HUDEP-2 (cell line): ENCODE results near the gene CBARP.

ENCODE experiments used
- DNase-seq, 76 experiments: peaks; one replicate each; lab custom pipeline; 2025; ENCODE audit not compliant: unreplicated experiment in 76 of 76; lab: John Stamatoyannopoulos, UW

Gene CBARP

DNA sequence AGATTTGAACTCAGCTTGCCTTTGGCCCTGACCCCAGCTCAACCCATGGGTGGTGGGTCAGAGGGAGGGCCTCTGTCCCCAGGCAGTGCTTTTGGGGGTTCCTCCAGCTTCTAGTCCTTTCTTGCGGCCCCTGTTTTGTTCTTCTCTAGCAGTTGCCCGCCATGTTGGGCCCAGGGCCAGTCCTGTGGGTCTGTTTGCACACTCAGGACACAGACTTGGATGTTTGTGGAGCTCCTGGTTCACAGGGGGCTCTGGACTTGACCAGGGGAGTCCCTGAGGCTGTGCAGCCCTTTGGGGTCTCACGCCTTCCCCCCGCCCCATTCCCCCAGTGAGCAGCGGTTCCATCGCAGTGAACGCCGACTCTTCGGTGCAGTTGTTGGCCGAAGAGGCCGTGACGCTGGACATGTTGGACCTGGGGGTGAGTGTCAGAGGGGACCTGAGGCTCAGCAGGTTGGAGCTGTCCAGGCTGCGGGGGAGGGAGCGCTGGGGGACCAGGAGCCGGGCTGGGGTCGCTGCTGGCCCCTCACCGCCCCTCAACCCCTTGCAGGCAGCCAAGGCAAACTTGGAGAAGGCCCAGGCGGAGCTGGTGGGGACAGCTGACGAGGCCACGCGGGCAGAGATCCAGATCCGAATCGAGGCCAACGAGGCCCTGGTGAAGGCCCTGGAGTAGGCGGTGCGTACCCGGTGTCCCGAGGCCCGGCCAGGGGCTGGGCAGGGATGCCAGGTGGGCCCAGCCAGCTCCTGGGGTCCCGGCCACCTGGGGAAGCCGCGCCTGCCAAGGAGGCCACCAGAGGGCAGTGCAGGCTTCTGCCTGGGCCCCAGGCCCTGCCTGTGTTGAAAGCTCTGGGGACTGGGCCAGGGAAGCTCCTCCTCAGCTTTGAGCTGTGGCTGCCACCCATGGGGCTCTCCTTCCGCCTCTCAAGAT is 6.2 kb upstream of the CBARP start:
- DNase-seq, result peak in 68 of 76 experiments; percentile 51 to 94 (median 82)

GRCh38 chr19:1241417-1242095 is 3.8 kb upstream of the CBARP start, which contains the start of gene ATP5F1D:
ATP5F1D (plus strand) TSS chr19:1241751; CDS start chr19:1241851, 100 bp downstream.
- DNase-seq, result peak in 75 of 76 experiments; percentile 53 to 99 (median 97)

GRCh38 chr19:1240925-1241324 is 3.1 kb upstream of the CBARP start:
- DNase-seq, result peak in 1 of 76 experiments; percentile 58

DNA sequence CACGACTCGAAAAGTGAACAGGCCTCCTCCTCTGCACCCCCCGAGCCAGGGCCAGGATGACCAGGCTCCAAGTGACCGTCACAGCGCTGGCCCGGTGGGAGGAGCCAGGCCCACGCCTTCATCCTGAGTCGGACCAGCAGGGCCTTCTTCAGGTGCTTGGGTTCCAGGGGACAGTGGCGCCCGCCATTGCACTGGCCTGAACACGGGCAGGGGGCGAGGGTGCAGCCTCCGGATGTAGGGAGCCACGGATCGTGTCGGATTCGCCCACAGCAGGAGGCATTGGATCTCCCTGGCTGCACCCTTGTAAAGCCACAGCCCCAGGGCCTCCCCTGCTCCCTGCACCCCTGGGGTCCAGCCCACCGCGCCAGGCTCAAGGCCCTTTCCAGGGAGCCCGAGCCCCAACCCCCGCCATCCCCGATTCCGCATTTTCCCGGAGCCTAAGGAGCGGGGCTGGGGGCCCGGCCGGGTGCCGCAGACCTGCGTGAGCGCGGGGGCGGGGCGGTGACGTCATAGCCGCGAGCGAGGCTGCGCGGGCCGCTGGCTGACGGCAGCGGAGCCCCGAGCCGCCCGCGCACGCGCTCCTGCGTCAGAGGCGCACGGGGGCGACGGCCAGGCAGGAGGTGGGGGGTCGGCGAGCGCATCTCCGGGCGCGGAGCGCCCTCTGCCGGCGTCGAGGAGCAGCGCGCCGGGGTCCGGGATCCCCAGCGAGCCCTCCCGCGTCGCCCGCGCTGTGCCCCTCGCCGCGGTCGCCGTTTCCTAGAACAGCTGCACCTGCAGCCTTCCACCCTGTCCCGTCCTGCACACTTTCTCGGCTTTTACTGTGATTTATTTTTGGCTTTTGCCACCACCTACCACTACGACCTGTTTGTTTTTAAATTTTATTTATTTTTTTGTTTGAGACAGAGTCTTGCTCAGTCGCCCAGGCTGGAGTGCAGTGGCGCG is 2.3 kb upstream of the CBARP start:
- DNase-seq, result peak in 64 of 76 experiments; percentile 42 to 96 (median 82)

- DNase-seq, result no peak
These were observed 1.6 kb upstream of the CBARP start for GRCh38 chr19:1239420-1239795.

GRCh38 chr19:1238369-1239303 is 831 bp upstream of the CBARP start:
- peak in 3 of 76 experiments; percentile 35 to 50 (median 41) for DNase-seq

- peak in 5 of 76 experiments; percentile 24 to 37 (median 30) for DNase-seq
These were observed 662 bp downstream of the CBARP start for GRCh38 chr19:1237027-1237659.

- DNase-seq, result no peak
These were observed 1.2 kb downstream of the CBARP start for GRCh38 chr19:1236576-1236975.

GRCh38 chr19:1235625-1236538 is 1.9 kb downstream of the CBARP start:
- DNase-seq, result no peak

DNA sequence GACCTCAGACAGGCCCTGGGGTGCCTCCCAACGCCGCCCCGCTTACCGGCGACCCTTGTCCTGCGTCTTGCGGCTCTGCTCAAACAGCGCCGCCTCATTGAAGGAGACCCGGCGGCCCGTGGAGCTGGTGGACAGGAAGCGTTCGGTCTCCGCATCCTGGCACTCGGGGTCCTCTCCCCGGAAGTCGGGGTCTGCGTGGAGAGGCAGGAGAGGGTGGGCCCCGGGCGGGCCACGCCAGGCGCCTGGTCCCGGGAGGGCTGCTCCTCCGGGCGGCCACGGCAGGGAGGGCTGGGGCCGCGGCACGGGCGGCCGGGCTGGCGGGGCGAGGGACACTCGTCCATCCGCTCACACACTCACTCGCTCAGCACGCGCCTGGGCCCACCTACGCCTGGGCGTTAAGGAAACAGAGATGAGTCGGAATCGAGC is 2.8 kb downstream of the CBARP start:
- DNase-seq, result no peak

- no peak for DNase-seq
These were observed 3.5 kb downstream of the CBARP start for GRCh38 chr19:1234051-1234954.

DNA sequence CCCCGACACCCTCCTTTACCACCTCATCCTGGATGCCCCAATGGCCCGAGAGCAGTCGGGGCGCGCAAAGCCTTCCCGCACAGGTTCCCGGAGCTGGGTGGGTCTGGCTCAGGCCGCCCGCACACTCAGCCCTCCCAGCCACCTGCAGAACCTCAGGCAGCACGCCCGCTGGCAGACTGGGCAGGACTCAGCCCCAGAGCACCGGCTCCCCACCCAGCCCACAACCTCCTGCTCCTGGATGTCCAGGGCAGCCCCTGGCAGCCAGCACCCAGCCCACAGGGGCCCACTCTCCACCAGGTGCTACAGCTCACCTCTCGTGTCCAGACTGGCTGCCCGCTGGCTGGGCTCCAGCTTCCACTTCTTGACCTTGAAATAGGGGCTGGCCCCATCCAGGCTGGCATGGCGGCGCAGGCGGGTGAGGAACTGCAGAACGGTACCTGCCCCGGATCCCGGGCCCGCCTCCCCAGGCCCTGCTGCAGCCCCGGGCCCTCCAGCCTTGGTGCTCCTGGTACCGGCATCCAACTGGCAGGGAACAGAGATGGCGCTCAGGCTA is 4.6 kb downstream of the CBARP start:
- no peak for DNase-seq

DNA sequence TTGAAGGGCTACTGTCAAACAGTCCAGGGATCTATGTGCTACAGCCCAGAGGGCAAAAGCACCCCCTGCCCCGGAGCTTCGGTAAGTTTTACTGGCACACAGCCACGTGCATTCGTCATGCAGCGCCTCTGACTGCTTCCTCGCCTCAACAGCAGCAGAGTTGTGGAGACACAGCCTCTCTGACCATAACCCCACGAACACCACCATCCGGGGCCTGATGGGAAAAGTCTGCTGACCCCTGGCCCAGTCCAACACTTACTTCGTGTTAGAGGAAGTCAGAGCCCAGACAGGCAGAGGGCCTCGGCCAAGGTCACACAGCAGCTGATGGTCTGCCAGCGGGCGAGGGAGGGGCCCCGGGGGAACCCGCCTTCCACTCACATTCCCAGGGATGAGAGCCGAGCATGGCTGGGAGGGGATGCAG is 5.1 kb downstream of the CBARP start:
- DNase-seq, result peak in 14 of 76 experiments; percentile 19 to 66 (median 45)

- DNase-seq, result peak in 4 of 76 experiments; percentile 22 to 66 (median 45)
These were observed 5.8 kb downstream of the CBARP start for GRCh38 chr19:1231729-1232637.

- DNase-seq, result no peak
These were observed 6.9 kb downstream of the CBARP start for GRCh38 chr19:1230783-1231489.
